Suppressor macrophage (primary cell): ENCODE results near the gene SHC4.
"Not testable (repeated sequence)": the region's sequence is repeated elsewhere in the genome, so short reads cannot be mapped to it uniquely, and the experiment has no call there.

Source experiments
- DNase-seq, 4 experiments: peaks; one replicate each; pipeline ENCODE4 v3.0.0-alpha.2; 2020 to 2022

SHC4 gene

GRCh38 chr15:48792408-48792807 is 171.3 kb downstream of the SHC4 start:
- no peak for DNase-seq

GRCh38 chr15:48790466-48791115 is 173.1 kb downstream of the SHC4 start:
- not testable (repeated sequence) for DNase-seq

GRCh38 chr15:48785712-48786111 is 178.0 kb downstream of the SHC4 start:
- DNase-seq = no peak

DNA sequence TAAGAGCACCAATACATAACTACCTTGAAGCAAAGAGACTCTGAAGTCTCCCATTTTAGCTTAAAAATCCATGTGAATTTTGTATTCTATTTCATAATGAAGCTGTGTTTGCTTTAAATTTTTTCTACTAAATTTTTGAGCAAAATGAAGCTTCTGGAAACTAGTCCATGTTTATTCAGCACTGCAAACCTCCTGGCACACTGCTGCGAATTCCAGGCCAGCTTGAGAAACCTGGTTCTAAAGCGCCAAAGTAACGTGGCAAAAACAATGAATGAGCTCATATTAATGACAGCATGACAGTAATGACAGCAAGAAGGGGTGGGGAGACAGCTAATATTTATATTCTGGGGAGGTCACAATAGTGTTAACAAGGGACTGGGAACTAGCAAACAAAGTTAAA is 178.5 kb downstream of the SHC4 start:
- DNase-seq = no peak

- no peak for DNase-seq
Measured at GRCh38 chr15:48784756-48785155, 179.0 kb downstream of the SHC4 start.

GRCh38 chr15:48782911-48783310 is 180.8 kb downstream of the SHC4 start:
- DNase-seq = no peak

DNA sequence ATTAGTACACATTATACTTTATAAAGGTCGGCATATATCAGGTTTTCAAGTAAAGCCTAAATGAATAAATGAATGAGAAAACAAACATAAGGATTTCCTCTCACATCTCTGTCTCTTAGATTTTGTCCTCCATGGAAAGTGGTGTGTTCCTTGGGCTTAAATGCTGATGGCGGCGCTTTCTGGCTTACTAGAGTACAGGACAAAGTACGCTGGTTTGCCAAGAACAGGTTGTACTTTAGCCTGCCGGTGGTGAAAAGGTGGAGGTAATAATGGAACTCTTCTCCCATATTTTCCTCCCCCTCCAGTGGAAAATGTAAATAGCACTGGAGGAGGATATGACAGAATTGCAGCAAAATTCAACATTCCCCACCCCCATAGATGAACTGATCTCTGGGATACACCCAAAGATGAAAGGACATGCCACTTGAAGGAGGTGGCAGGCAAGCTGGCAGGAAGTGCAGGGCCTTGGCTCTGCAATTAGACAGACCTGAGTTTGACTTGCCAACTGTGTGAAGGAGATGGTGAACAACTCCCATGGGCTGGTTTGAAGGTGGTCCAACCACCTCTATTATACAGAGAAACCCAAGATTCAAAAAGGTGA is 182.1 kb downstream of the SHC4 start:
- DNase-seq = no peak

GRCh38 chr15:48781017-48781416 is 182.7 kb downstream of the SHC4 start:
- no peak for DNase-seq

DNA sequence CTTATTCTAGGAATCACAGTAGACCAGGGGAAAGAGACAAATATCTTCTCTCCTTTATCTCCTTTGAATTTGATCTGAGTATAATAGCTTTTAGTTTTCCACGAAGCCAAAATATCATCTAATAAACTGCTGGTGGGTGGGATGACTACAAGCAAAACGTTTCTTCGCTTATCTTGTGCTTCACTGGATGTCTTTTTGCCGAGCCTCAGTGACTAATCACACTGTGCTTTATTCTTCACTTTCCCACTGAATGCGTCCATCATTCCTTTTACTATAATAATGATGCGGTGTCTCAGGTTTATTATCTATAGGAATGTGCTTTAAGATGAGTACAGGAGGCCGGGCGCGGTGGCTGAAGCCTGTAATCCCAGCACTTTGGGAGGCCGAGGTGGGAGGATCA is 185.4 kb downstream of the SHC4 start:
- no peak for DNase-seq

- no peak for DNase-seq
Measured at GRCh38 chr15:48777645-48778330, 185.9 kb downstream of the SHC4 start.

DNA sequence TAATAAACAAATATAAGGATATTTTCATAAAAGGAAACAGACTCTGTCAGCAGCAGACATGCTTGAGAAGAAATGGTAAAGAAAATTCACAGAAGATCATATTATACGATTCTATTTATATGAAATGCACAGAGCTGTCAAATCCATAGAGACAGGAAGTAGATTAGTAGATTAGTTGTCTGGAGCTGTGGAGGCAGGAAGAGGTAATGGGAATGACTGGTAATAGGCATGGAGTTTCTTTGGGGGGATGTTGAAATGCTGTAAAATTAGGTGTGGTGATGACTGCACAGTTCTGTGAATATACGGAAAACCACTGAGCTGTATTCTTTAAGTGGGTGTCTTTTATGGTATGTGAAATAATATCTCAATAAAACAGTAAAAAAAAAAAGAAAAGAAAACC is 188.2 kb downstream of the SHC4 start:
- DNase-seq = no peak

GRCh38 chr15:48774484-48774883 is 189.2 kb downstream of the SHC4 start:
- no peak for DNase-seq
